ENCODE data around the gene OR1N2.

- TF ChIP-seq CTCF (IDR thresholded peaks at IDR 0.05): no peak
- no peak for TF ChIP-seq EZH2 (IDR thresholded peaks at IDR 0.05)
- no peak for TF ChIP-seq EZH2phosphoT487 (IDR thresholded peaks at IDR 0.05)
Observed at GRCh38 chr9:122546196-122546595, 6.7 kb upstream of the OR1N2 start.

Data from neural progenitor cell (in vitro differentiated cells).